Fibroblast of pulmonary artery (primary cell): ENCODE results near the gene DLG5.

Experiments
- DNase-seq: peaks from one replicate; pipeline ENCODE4 v3.0.0-alpha.2; 2010; ENCODE audit warnings: low read depth
- H3K4me3 ChIP-seq: replicated peaks from 2 replicates; pipeline ENCODE4 v1.5.1; 2011; ENCODE audit warnings: low read depth, mild to moderate bottlenecking, control low read depth, low read length, moderate library complexity
- CTCF ChIP-seq: IDR thresholded peaks from 2 replicates; pipeline ENCODE4 v1.5.1; 2011; ENCODE audit warnings: mild to moderate bottlenecking, control low read depth, low read length, inconsistent platforms; ENCODE audit errors: missing control alignments

The DLG5 gene

GRCh38 chr10:77823811-77824542 is 102.6 kb downstream of the DLG5 start:
- TF ChIP-seq CTCF = no peak
- no peak overlapping the region for H3K4me3 ChIP-seq
- no peak for DNase-seq

GRCh38 chr10:77821551-77821950 is 105.0 kb downstream of the DLG5 start:
- TF ChIP-seq CTCF = no peak
- no peak for DNase-seq
- no peak overlapping the region for H3K4me3 ChIP-seq

- no peak for TF ChIP-seq CTCF
- DNase-seq = no peak
- H3K4me3 ChIP-seq = no peak overlapping the region
These were observed 105.5 kb downstream of the DLG5 start for GRCh38 chr10:77821036-77821435.

GRCh38 chr10:77820349-77820748 is 106.2 kb downstream of the DLG5 start:
- no peak for TF ChIP-seq CTCF
- H3K4me3 ChIP-seq = no peak overlapping the region
- DNase-seq = no peak

- H3K4me3 ChIP-seq = no peak overlapping the region
- DNase-seq = no peak
- TF ChIP-seq CTCF = no peak
These were observed 107.1 kb downstream of the DLG5 start for GRCh38 chr10:77819210-77820112.

- no peak for TF ChIP-seq CTCF
- no peak overlapping the region for H3K4me3 ChIP-seq
- no peak for DNase-seq
These were observed 108.2 kb downstream of the DLG5 start for GRCh38 chr10:77818378-77818777.
